HUDEP-2 (cell line): ENCODE data around the gene C7orf33.

ENCODE experiments used
- DNase-seq, 76 experiments: peaks; one replicate each; lab custom pipeline; 2025; ENCODE audit not compliant: unreplicated experiment in 76 of 76; lab: John Stamatoyannopoulos, UW

The C7orf33 gene

DNA sequence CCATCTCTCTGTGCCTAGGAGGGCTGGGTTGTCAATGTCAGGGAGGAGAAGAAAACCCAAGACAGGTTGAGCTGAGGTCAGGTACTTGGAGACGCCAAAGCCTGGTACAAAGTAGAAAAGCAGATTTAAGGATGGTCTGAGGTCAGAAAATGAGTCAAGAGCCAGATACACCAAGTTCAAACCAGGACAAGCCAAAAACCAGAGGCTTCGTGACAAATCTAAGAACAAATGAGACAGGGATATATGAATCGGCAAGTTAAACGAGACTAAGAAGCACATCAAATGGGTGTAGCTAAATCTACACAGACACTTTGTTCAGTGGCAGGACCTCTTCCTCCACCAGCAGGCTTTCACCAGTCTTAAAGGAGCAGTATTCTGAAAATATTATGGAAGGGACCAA lies 34.2 kb downstream of the C7orf33 start:
- no peak for DNase-seq

DNA sequence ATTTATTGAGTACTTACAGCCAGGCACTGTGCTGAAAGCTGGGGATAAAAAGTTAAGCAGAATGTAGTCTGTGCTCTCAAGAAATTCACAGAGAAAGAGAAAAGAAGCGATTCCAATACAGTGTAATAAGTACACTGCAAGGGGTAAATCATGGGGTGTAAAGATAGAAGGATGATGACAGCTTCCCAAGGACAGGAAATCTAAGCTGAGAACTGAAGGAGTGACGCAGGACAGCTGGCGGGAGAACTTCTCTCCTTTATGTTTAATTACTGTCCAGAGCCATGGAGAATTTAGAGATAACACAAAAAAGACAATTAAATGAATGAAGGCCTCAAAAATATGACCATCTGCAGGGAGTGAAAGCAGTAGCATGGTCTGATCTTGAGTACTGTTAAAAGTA lies 34.8 kb downstream of the C7orf33 start:
- DNase-seq: no peak

DNA sequence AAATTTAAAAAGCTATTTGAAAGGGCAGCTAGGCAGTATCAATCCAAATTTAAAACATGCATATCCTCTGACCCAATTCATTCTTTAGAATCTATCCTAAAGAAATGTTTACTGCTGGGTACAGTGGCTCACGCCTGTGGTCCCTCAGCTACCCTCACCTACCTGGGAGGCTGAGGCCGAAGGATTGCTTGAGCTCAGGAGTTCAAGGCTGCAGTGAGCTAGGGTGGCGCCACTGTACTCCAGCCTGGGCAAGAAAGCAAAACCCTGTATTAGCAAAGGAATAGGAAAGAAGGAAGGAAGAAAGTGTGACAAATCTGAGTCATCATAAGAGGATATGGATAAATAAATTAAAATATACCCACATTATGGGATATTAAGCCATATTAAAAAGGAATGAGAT lies 36.3 kb downstream of the C7orf33 start:
- DNase-seq: no peak

DNA sequence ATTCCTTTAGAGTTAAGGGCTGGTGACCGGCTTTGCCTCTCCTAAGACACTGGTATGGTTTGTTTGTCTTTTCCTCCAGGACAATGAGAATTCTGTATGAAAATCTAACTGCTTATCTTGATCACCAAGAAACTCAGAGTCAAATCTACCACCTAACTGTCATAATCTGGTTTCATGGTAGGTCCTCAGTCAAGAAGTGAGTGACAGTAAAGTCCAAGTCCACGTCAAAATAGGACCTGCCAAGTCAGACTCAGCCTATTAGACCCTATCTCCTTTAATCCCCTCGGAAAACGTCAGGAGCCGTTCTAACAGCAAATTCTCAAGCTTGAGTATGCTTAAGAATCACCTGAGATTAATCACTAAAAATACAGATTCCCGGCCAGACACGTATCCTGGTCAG lies 37.4 kb downstream of the C7orf33 start:
- no peak for DNase-seq

DNA sequence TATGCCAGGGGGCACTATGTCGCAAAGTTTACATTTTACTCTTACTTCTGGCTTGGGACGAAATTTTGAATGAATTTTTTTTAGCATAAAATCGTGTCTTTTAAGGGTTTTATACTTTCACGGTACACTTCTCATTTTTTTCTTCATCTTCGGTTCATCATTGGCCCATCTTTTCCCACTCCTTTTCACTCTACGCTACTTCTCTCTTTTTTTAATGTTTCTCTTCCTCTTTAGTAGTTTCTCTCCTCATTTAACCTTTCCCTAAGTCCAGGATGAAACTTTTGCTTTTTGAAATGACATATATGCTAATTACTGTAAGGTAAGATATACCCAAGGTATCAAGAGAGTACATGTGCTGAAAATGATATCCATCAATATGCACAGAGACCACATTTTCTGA lies 39.5 kb downstream of the C7orf33 start:
- no peak for DNase-seq

DNA sequence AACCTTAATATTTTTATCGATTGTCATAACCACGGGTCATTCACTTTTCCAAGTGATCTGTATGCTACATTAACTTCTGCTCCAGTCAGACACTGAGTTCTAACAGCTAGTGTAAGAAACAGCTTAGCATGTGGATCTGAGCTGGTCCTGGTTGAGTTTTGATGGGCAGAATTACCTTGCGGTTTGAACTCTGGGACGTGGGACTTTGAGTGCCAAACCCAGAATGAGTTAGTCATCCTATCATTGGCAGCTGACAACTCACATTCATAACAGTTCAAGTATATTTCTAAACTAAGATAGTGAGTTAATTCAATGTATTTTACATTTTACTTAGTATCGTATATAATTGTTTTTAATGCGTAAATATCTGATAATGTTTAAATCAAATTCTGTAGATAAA lies 43.2 kb downstream of the C7orf33 start:
- DNase-seq: no peak

DNA sequence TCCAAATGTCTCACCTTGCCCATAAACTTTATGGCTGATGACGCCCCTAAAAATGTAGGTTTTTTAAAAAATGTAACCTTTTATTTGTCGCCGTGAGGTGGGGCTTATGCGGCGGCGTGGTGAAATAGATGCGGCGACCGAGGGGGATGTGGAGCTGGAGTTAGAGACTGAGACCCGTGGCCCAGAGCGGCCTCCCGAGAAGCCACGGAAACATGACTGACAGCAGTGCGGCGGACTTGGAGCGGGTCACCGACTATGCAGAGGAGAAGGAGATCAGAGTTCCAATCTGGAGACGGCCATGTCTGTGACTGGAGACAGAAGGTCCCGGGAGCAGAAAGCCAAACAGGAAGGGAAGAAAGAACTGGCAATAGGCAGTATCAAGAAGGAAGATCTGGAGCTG lies 46.5 kb downstream of the C7orf33 start:
- no peak for DNase-seq

DNA sequence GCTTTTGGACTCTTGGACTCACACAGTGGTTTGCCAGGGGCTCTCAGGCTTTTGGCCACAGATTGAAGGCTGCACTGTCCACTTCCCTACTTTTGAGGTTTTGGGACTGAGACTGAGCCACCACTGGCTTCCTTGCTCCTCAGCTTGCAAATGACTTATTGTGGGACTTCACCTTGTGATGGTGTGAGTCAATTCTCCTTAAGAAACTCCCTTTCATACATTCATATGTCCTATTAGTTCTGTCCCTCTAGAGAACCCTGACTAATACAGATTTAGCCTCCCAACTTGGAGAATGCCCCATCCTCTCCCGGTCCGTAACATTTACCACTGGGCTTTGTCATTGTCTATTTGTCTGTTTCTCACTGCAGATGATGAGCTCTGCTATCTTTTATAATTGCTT lies 55.3 kb downstream of the C7orf33 start:
- DNase-seq: no peak

DNA sequence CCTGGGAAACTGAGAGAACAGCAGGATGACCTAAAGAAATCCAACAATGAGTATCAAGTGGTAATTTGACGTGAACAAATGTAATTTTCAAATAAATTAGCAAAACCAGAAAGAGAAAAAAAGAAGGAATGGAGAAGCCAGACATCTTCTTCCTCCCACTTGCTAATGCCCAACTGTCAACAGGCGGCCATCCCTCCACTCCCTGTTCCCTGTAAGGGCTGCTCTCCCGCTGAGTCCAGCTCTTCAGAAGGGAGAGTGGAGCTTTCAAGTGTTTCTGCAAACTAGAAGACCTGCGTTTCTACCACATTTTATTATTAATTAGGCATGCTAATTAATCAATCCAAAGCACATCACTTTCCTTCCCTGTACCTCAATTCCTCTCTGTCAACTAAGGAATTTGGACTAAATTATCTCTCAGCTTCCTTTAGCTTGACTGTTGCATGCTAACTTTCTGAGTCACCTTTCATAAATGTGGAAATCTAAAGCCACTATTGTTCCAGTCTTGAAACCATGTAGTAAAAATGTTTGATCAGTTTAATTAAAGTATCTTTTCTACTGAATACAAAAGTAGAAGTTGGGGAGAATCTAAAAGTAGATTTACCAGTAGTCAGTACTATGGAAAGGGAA lies 59.8 kb downstream of the C7orf33 start:
- DNase-seq: no peak

DNA sequence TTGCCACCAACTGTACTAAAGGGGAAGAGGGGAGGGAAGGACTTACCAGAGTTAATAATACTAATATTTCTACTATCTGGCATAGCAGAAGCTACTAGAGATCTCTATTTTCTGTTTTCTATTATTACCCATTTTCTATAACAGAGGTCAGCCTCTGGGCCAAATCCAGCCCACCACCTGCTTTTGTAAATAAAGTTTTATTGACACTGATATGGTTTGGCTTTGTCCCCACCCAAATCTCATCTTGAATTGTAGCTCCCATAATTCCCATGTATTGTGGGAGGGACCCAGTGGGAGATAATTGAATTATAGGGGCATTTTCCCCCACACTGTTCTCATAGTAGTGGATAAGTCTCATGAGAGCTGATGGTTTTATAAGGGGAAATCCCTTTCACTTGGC lies 62.2 kb downstream of the C7orf33 start:
- DNase-seq: no peak

DNA sequence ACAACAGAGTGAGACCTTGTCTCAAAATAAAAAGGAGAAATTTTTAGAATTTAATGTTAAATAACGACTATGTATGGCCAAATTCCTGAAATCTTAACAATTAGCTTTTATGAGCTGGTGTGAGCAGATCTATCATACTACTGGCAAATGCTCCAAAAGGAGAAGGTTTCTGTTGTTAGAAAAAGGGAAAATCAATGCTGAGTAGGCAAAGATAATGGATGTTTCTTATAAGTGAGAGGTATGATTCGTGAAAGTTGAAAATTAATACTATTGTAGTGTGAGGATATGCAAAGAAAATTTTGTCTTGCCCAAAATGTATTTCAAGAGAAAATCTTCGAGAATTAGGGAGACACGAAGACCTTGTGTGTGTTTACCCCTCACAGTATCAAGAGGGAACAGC lies 67.4 kb downstream of the C7orf33 start:
- DNase-seq: no peak

DNA sequence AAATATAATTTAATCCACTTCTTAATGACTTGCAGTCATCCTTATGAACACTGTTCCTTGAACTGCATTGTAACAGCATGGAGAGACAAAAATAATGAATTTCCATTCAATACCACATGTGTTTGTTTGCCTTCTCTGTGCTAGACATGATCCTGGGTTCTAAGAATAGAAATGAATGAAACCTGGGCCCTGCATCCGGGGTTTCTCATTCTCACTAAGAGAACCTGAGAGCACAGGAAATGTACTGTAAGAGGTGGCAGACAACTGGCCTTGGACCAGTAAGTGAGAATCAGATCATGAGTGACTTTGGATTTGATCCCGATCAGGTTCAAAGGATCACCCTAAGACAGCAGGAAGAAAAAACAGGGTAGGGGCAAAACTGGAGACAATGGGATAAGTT lies 70.9 kb downstream of the C7orf33 start:
- no peak for DNase-seq

DNA sequence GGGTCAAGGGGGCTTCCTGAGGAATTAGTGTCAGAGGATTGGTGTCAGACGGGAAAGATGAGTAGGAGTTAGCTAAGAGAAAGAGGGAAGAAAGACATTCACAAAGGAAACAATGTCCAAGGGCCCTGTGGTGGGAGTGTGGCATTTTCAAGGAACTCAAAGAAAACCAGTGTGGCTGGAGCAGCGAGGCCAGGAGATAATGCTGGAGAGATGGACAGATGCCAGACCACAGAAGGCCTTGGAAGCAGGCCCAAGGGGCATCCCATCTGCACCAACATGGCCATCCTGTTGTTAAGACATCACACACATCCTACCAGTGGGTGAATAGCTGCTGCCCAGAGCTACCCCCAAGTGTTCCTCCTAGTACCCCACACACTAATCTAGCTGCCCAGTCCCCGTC lies 72.1 kb downstream of the C7orf33 start:
- peak in 2 of 76 experiments; percentile 13 to 22 for DNase-seq

DNA sequence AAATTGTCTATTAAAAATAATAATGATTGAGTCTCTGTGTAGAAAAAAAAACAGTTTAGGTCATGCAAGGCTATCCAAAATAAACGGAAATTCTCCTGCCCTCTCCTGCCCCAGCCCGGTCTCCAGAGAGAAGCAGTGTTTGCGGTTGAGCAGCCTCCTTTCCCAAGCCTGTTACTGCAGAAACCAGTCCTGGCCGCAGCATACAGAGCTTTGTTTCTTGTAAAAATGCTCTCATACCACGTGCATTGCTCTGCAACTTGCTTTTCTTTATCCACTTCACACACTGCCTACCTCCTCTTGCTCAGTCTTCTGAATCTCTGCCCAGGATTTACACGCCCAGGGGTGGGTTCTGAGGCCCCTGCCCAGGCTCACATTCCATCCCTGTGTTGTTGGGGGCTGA lies 73.8 kb downstream of the C7orf33 start:
- no peak for DNase-seq

DNA sequence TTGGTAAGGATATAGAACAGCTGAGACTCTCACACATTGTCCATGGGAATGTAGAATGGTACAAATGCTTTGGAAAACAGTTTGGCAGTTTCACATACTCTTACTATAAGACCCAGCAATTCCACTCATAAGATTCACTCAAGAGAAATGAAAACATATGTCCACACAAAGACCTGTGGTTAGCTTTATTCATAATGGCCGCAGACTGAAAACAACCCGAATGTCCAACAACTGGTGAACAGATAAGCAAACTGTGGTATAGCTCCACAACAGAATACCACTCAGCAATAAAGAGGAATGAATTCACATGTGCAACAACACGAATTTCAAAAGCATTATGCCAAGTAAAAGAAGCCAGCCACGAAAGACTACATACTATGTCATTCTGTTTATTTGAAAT lies 74.7 kb downstream of the C7orf33 start:
- no peak for DNase-seq
